CD4-positive, alpha-beta T cell treated with Interleukin-21 for 1 hour (primary cell): Measurements from ENCODE around the gene NSUN2.
"Not testable (repeated sequence)": the region's sequence is repeated elsewhere in the genome, so short reads cannot be mapped to it uniquely, and the experiment has no call there.

ENCODE experiments used
- DNase-seq: peaks from one replicate; pipeline ENCODE4 v3.0.0-alpha.2; 2020

The NSUN2 gene

DNA sequence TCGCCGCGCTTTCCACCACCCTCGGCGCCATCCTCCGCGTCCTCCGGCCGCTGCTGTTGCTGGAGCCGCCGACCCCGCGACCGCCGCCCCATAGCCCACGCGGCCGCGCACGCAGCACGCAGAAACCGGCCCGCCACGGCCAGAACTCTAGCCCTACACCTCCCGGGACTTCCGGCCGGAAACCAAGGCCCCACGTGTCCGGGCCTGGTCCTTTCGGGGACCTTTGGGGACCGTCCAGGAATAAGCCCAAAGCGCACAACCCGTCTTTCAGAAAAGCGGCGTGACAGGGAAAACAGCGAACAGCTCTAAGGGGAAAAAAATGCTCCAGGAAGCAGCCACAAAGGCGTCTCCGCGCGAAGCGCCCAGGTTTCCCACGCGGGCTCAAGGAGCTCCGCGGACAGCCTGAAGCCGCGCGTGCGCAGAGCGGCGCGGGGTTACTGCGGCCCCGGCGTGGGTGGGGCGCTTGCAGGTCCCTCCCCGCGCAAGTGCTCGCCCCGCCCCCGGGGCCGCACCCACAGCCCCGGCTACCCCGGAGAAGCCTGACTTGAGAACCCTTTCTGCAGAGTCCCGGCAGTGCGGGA lies at the start of gene NSUN2, which contains the start of gene SRD5A1:
NSUN2 (minus strand) TSS at position 157 of the 581 bp plus-strand sequence; CDS start at position 92, 65 bp downstream.
SRD5A1 (plus strand) TSS at position 553 of the 581 bp plus-strand sequence. CDS start 137 bp downstream, outside the sequence.
- peak; percentile 90 for DNase-seq

DNA sequence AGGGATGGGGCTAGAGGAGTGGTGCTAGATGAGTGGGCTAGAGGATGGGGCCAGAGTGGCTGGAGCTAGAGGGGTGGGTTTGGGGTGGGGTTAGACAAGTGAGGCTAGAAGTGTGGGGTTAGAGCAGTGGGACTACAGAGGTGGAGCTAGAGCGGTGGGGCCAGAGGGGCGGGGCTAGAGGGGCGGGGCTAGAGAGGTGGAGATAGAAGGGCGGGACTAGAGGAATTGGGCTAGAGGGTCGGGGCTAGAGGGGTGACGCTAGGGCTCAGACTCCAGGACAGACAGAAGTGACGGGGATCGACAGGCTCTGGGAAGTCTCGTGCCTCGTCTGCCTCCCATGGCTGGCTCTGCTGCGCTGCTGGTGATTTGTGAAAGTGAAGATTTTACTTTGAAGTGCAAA lies 49.4 kb upstream of the NSUN2 start:
- no peak for DNase-seq

DNA sequence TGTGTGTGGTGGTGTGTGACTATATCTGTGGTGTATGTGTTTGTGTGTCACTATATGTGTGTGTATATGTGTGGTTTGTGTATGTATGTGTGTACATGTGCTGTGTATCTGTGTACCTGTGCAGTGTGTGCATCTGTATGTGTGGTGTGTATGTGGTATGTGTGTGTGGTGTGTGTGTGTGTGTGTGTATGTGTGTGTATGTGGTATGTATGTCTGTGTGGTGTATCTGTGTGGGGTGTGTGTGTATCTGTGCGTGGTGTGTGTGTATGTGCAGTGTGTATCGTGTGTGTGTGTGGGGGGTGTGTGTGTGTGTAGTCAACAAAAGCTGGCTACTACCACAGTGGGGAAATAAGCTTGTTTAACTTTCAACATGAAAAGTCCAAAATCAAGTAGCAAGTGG lies 48.8 kb upstream of the NSUN2 start:
- DNase-seq = no peak

DNA sequence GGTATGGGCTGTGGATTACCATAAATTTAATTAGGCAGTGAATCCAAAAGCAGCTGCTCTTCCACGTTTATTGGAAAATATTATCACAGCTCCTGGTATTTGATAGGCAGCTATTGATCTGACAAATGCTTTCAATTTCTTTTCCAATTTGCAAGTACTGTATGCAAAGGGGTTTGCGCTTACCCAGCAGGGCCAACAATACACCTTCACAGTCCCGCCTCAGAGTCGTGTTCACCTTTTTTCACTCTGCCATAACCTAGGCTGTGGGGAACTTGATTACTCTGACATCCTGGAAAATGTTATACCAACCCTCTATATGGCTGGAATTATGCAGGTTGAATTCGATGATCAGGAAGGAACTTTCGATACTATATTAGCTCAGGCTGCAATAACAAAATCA lies 48.1 kb upstream of the NSUN2 start:
- DNase-seq = no peak

DNA sequence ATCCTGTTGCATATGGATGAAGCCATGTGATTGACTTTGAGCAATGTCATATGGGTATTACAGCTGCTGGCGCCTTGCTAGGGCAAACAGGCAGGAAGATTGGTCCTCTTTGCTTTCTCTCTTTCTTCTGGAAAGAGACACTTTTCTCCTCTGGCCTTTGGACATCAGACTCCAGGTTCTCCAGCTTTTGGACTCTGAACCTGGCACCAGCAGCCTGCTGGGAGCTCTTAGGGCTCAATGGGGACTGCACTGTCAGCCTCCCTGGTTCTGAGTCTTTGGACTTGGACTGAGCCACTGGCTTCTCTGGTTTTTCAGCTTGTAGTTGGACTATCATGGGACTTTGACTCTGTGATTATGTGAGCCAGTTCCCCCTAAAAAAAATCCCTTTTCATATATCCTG lies 45.5 kb upstream of the NSUN2 start:
- no peak for DNase-seq

DNA sequence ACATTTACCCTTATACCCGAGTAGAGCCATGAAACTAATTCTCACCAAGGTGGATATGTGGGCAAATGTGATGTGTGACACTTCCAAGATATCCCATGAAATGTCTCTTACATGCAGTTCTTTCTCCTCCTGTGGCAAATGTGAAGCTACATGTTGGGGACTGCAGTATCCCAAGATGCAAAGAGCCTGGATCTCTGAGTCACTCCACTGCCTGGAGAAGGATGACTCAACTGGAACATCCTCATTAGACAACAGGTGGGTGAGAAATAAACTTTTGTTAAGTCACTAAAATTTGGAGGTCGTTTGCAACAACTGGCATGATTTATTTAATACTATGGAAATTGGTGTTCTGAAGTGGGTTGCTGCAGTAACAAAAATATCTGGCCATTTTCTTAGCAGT lies 43.9 kb upstream of the NSUN2 start:
- DNase-seq = no peak

DNA sequence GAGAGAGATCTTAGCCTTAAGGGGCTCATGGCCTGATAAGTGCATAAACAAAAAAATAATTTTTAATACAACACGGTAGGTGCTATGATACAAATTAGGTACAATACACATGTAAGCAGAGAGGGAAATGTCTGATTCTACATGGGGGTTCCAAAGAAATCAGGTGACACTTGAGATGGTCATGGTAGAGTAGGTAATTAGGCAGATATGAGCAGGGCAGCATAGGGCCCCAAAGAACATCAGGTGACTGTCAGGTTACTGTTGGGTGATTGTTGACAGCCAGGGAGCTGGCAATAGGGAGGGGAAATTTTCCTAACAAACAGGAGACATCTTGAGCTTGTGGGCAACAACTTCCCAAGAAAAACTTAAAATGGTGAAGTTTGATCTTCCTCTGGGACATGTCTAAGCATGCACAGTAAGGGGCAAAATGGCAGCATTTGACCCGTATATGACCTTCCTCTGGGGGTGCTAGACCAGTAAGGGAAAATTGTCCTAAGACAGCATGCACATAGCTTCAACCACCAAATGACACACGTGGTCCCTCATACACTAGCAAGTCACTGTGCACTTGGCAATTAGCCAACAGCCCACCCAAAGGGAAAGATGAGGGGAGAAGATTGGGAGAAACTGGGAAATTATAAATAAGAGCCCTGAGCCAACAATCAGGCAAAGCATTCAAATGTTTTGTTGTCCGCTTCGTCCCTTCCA lies 43.1 kb upstream of the NSUN2 start:
- no peak for DNase-seq

DNA sequence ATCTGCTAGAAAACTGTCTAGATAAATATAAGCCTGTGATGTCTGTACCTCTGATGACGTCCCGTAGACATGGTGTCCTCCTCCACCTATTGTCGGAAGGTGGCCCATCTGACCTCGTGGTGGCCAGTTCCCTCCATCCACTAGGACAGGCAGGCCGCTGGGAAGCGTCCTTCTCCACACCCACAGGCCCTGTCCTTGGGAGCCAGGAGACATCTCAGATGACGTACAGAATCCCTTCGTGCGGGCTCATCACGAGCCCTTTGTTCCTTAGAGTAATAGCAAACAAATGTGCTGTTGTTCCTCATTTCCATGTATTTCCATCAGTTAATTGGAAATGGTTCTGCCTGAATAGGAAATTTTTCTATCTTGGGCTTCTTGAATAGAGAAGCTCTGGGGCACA lies 42.0 kb upstream of the NSUN2 start:
- no peak for DNase-seq

DNA sequence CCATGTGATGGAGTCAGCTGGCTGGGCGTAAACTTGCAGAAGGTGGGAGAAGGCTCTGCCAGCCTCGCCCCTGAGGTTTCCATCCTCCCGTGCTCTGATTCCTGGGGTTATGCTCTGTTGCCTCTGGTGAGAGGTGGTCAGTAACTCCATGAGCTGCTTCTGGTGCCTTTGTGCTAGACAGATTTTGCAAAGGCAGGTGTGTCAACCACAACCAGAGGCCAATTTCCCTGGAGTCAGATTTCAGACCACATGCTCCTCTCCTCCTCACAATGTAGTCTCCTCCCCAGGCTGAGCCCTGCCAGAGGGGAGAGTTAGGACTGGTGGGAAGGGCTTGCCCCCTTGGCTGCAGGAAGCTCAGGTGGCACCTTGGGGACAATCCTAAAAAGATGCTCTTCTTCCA lies 41.6 kb upstream of the NSUN2 start:
- DNase-seq = no peak

DNA sequence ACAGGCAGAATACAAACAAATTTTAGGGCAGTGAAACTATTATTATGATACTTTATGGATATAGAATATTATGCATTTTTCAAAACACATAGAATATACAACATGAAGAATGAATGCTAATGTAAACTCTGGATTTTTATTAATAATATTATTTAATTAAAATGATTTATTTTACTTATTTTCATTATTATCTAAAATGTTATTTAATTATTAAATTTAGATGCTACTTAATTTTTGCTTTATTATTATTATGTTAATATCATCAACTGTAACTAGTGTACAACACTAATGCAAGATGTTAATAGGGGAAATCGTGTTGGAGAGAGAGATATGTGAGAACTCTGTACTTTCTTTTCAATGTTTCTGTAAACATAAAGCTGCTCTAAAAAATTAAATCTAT lies 41.1 kb upstream of the NSUN2 start:
- no peak for DNase-seq

DNA sequence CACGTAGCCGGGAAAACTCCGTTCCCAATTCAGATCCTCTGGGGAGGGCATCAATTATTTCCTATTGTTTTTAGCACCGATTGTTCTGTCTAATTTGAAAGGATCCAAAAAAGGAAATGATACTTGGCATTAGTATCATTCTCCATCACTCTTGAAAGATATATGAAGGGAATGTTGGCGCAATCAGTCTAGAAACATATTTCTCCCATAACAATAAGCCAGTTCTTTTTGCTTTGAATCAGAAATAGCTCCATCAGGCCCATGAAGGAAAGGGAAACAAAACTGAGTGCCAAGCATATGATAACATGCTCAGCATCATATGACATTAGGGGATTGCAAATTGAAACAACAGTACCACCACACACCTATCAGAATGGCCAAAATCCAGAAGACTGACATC lies 40.2 kb upstream of the NSUN2 start:
- DNase-seq = no peak

DNA sequence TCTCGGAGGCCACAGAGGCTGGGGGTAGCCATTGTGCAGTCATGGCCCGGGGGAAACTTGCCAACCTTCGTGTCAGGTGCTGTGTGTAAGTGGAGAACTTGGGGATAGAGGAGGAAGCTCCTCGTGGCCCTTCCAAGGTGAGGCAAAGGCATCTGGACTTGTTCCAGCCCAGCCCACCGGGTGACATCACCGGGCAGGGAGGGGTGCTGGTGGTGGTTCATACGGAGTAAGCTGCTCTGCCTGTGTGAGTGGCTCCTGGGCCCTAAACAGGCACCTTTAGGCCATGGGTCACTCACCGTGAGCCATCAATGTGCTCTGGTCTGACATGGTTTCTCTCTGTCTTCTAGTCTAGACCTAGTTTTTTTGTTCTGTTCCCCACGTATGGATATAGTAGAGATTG lies 35.9 kb upstream of the NSUN2 start:
- not testable (repeated sequence) for DNase-seq

DNA sequence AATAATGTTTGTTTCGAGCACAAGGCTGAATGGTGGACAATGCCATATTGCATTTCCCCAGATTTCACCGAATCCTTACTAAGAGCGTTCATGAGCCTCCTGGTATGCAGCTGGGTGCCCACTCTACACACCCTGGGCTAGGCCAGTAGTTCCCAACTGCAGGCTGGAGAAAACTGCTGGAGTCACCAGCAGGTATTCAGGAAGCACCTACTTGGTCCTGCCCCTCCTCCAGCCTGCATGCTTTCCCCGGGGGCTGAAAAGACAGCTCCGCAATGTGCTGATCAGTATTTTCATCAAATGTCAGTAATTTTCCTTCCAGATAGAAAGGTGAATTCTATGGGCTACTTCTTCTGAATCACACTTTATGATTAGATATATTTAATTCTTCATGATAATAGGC lies 34.8 kb upstream of the NSUN2 start:
- DNase-seq = no peak

DNA sequence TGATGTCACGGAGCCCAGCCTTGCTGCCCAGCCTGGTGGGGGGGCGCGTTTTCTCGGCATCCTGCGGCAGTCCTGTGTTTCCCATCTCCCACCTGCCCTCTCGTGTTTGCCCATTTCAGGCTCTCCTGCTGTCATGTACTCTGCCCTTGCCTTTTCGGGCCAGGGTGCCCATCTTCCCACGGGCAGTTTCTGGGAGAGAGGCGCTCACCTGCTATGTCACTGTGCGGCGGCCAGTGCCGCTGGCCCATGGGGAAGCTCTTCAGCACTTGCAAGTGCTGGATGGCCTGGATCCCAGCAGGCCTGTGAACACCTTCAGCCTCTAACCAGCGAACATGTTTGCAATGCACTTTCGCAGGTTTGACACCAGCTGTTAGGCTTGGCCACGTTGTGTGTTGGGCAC lies 33.9 kb upstream of the NSUN2 start:
- no peak for DNase-seq

DNA sequence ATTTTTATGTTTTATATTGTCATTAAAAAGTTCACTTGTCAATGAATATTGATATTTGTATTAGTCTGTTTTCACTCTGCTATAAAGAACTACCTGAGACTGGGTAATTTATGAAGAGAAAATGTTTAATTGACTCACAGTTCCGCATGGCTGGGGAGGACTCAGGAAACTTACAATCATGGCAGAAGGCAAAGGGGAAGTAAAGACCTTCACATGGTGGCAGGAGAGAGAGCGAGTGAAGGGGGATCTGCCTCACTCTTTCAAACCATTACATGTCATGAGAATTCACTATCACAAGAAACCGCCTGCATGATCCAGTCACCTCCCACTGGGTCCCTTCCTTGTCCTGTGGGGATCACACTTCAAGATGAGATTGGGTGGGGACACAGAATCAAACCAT lies 27.8 kb upstream of the NSUN2 start:
- DNase-seq = no peak

DNA sequence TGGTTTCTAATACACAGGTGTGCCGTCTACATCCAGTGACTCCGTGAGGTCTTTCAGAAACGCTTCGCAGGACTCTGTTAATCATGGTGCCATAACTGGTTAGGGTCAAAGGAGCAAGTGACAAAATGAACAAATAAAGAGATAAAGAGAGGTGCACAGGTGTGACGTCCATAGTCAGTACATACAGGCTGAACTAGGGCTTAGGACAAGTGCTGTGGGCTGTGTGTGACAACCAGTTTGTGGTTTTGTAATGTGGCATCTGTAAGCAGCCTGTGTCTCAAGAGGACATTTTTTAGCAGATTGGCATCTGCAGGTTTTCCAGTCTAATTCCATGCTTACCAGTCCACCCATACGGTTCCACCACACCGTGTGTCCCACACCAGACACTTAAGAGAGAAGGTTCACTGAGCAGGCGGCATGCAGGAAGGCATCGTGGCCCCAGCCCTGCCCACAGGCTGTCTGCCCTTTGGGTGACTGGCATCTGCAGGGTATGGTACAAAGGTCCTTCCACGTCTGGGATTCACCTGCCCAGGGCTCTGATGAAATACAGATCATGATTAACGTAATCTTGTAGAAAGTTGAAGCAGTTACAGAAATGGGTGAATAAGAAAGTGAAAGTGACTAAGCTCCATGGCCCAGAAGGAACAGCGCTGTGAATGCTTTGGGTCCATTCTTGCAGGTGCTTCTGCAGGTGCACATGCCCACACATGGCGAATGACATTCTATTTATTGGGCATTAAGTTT lies 27.3 kb upstream of the NSUN2 start:
- DNase-seq = no peak

DNA sequence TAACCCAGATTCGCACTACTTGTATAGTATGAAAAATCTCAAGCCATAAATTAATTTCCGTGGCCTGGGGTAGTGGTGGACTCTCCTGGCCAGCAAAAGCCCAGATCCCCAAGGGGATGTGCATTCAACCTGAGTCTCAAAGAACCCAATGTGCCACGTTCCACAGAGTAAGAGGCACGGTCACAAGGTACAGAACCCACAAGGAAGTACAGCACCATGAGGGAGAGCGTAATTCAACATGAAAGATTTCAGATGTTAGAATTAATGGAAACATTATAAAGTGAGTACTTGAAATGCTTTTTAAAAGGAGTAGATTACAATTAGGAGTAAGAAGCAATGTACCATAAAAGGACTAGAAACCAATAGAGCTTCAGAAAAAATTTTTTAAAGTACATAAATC lies 23.8 kb upstream of the NSUN2 start:
- no peak for DNase-seq

DNA sequence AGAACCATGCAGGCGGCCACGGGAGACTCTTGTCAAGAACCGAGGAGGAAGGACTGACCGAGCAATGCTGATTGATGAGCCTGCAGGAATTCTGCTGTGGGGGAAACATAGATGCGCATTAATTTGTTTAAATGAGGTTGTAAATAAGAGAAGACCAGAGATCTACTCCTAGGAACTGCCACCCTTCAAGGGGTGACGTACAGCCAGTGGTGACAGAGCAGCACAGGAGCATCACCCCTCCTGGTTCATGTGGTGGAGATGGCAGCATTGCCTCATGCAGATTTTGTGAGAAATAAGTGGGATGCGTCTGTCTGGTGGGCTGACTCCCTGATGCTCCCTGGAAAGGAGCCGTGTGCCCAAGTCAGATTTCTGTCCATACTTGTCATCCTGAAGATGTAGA lies 22.6 kb upstream of the NSUN2 start:
- DNase-seq = no peak

DNA sequence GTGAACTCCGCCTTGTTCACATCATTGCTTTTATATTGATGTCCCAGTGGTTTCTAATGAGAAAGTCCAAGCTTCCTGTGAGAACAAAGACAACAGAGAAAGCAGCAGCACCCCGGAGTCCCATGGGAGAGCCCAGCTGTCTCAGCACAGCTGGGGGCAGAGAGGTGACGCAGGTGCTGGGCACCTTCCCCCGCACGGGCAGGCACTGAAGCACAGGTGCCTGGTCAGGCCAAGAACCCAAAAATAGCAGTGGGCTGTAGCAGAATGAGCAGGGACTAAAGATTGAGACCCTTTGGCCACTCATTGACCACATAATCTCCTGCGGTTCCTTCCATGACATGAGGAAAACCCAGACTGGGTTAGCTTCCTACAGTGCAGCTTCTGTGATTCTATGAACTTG lies 19.2 kb upstream of the NSUN2 start:
- DNase-seq = no peak

DNA sequence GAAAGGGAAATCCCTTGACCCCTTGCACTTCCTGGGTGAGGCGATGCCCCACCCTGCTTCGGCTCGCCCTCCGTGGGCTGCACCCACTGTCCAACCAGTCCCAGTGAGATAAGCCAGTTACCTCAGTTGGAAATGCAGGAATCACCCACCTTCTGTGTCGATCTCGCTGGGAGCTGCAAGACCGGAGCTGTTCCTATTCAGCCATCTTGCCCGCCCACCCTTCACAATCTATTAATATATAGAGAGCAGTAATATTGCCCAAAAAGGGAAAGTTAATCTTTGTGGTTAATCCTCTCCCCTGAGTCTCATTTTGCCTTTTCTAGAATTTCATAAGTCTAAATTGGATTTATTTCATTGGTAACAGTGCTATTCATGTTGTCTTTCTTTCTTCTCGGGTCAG lies 16.8 kb upstream of the NSUN2 start:
- DNase-seq = no peak

DNA sequence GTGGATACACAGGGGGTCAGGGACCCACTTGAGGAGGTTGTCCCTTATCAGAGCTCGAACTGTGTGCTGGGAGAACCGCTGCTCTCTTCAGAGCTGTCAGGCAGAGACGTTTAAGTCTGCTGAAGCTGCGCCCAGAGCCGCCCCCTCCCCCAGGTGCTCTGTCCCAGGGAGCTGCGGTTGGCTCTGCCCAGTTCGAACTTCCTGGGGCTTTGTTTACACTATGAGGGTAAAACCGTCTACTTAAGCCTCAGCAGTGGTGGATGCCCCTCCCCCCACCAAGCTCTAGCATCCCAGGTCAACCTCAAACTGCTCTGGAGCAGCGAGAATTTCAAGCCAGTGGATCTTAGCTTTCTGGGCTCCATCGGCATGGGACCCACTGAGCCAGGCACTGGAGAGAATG lies 16.3 kb upstream of the NSUN2 start:
- no peak for DNase-seq

DNA sequence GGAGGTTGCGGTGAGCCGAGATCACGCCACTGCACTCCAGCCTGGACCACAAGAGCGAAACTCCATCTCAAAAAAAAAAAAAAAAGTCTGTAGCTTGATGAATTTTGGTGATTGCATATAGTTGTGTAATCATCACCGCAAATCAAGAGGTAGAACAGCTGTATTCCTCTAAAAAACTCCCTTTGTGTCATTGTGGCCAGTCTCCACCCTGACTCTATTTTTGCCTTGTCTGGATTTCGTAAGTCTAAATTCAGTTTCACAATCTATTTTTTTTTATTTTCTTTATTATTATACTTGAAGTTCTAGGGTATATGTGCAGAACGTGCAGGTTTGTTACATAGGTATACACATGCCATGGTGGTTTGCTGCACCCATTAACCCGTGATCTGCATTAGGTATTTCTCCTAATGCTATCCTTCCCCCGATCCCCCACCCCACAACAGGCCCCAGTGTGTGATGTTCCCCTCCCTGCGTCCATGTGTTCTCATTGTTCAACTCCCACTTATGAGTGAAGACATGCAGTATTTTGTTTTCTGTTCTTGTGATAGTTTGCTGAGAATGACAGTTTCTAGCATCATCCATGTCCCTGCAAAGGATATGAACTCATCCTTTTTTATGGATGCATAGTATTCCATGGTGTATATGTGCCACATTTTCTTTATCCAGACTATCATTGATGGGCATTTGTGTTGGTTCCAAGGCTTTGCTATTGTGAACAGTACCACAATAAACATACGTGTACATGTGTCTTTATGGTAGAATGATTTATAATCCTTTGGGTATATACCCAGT lies 12.9 kb upstream of the NSUN2 start:
- DNase-seq = not testable (repeated sequence)

DNA sequence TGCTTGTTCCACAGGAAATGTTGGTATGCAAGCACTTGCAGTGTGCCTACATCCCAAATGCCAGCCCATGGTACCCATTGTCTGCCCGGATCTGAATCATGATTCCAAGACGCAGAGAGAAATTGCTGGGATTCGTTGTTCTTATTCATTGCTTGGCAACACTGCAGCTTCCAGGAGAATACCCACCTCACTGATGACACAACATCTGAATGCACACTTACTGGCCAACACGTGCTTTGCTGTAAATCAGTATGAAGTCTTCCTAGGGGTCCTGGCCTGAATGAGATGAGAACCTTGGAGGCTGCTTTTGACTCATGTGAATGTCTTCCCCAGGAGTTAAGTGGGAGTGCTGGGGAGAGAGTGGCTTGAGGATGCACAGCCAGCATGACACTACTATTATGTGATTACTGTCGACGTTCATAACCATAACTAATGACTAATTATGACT lies 12.0 kb upstream of the NSUN2 start:
- DNase-seq = no peak
